Activated effector memory CD4-positive, alpha-beta T cell treated with Interleukin-2 at 50 U/mL for 16 hours (primary cell): ENCODE data around the gene MYO15B.

Source experiments
- DNase-seq: peaks from one replicate; pipeline ENCODE4 v3.0.0-alpha.2; 2020

MYO15B gene

GRCh38 chr17:75672011-75672410 lies 84.4 kb downstream of the MYO15B start:
- no peak for DNase-seq

DNA sequence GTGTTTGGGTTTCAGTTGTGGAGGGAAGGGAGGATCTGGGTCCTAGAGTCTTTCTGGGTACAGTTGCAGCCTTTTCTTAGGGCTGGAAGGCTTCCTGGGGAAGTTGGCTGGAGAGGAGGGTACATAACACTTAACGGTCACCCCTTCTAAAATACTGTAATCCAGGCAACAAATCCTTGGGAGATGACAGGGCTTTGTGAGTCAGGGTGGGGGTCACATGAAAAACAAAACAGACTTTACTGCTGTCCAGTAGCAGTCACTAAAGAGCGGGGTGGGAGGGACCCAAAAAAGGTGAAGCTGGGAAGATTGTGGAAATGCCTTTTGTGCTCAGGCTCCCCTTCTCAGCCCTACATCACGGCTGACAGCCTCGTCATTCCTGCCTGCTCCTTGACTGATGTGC lies 85.9 kb downstream of the MYO15B start:
- DNase-seq: no peak
